Activated CD4-positive, alpha-beta T cell treated with anti-CD3 and anti-CD28 coated beads, Interleukin-10, Interleukin-2, amounts not matched to agents 100 ng/mL and 50 ng/mL, durations not matched to agents 16 hours and 8 hours (primary cell): ENCODE measurements around the gene FAN1.

Experiments used
- DNase-seq: peaks from one replicate; pipeline ENCODE4 v3.0.0-alpha.2; 2020

Gene FAN1

DNA sequence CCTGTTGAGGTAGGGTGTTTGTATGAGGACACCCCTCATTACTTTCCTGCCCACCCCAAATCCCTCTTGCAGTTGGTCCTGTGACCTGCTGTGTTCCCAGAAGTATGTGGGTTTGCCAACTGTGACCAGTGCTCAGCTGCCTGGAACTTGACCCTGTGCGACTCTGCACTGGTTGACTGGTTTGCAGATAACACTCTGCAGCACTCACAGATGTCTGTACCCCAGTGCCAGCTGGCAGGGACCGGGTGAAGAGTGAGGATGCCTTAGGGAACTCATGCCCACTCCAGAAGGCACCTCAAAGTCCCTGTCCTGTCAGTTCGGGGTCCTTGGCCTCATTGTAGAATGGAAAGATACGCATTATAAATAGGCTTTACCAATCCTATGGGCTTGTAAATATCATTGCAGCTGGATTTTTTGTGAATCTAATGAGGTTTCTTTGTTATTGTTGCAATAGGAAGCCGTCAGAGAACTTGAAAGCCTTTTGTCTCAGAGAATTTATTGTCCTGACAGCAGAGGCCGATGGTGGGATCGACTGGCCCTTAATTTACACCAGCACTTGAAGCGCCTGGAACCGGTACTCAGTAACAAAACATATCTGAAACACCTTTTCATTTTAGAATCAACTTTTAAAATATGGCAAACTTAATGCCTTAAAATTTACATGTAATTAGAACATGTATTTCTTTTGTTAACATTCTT, 18.2 kb downstream of the FAN1 start:
- DNase-seq = no peak

DNA sequence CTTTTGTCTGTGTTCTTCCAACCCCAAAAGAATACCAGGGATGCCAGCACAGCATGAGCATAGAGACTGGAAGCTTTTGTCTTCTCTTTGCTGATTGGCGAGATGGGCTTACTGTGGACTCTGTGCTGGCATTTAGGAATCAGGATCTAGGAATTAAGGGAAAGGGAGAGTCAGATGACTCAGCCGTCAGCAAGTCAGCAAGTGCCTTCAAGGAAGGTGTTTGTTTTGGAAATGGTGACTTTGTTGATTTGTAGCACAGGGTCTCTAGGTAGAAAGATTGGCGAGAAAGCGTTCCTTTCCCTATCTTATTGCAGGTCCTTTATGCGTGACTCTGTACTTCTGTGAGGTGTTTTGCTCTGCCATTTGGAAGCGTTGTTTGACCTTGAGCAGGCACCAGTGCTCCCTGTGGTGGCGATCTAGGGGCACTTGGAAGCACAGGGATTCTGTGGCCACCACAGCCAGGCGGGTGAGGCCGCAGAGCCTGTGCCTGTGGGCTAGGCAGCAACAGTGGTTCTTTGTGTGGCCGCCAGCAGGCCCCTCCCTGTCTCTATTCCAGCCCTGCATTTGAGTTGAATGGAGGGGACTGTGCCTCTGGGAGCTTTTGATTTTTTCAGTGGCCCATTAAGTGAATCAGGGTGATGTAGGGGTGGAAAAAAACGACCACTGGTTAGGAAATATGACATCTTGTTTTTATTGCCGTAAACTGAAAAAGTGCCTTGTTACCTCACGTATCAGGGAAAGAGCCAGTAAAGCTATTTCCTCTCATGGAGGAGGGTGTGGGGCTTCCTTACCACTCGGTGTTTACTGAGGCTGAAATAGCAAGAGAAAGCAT, 19.0 kb downstream of the FAN1 start:
- DNase-seq = no peak

DNA sequence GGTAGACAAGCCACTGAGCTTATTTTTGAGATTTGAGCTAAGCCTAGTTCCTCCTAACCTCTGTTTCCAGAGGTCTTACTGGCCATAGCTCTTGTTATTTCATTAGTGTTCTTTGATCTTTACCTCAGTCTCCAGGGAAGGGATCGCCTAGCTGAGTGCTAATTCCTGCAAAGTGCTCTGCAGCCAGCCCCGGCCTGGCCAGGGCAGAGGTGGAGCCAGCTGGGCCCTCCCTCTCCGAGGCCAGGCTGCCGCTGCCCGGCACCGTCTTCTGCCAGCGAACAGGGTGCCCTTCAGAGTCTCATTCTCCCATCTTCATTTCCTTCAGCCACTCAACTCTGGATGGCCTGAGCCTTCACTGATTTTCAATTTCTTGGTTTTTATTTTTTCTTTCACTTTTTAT, 19.7 kb downstream of the FAN1 start:
- no peak for DNase-seq

DNA sequence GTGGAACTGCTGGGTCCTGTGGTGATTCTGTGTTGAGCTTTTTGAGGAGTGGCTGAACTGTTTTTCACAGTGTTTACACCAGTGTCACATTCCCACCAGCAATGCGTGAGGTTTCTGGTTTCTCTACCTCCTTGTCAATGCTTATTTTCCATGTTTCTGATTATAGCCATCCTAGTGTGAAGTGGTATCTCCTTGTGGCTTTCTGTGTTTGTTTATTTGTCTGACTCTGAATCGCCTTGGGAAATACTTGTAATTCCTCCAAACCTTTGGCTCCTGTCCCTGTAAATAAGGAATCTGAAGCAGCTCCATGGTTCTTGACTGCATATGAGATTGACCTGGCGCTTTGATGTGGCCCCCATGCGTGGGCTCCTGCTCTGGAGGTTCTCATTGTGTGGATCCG, 20.6 kb downstream of the FAN1 start:
- no peak for DNase-seq

DNA sequence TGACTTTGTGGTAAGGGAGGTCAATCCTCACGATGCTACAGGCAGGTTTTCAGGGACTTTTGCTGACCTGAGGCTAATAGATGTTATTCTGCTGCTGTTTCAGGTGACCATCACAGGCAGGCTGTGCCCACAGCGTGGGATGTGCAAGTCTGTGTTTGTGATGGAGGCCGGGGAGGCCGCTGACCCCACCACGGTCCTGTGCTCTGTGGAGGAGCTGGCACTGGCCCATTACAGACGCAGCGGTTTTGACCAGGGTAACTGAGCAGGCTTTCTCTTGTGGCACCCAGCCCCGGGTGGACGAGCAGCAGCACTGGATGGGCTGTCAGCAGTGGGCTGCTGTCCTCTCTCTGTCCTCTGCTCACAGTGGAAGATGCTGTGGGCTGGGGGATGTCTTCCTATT, 22.0 kb downstream of the FAN1 start:
- no peak for DNase-seq

DNA sequence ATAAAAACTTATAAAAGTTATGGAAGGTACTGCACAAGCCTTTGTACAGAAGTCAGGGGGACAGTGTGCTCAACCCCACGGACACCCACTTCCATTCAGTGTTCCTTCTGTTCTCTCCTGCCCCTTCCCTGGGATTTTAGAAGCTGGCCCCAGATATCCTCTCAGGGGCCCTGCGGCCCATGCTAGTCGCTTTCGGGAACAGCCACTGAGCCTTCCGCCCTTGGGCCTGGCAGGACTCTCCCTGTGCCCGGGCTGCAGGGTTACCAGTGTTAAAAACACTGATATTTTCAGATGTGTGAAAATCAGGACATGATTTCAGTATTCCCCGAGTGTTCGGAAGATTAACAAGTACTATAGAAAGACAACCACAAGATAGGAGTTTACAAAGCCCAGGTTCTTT, 22.4 kb downstream of the FAN1 start:
- DNase-seq = no peak

DNA sequence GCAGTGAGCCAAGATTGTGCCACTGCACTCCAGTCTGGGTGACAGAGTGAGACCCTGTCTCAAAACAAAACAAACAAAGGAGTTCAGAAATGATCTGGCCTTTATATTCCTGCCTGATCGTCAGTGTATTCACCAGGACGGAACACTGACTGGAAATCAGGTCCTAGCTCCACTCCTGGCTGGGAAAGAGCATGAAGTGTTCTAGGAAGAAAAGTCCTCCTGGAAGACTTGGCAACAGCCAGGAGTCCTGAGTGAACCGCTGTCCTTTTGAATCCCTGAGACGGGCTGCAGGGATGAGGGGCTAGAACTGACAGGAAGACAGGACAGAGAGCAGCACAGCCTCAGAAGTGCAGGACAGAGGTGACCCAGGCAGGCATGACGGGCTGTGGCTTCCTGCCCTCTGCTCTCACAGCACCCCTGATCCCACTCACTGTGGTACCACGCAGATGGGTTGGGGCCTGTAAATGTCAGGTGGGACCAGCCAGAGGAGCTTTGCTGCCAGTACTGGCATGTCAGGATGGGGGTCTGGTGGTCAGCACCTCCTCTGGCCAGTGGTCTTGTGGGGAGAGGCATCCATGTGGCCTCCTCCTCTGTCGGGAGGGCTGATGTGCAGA, 23.5 kb downstream of the FAN1 start:
- no peak for DNase-seq

DNA sequence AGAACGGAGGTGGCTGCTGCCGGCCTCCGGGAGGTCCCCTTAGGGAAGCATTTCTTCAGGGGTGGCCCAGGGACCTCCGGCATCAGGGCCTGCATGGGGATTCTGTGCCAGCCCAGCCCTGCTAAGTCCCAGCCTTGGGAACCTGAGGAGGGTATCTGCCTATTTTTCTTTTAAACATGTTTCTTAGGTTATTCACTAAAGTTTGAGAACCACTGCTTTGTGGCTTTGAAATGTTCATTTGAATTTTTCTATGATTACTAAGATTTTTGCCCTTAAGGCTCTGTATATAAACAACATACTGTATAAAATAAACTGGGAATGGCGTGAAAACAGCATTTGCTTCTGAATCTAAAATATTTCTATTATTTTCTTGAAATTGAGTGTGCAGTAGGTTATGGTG, 24.4 kb downstream of the FAN1 start:
- DNase-seq = no peak

DNA sequence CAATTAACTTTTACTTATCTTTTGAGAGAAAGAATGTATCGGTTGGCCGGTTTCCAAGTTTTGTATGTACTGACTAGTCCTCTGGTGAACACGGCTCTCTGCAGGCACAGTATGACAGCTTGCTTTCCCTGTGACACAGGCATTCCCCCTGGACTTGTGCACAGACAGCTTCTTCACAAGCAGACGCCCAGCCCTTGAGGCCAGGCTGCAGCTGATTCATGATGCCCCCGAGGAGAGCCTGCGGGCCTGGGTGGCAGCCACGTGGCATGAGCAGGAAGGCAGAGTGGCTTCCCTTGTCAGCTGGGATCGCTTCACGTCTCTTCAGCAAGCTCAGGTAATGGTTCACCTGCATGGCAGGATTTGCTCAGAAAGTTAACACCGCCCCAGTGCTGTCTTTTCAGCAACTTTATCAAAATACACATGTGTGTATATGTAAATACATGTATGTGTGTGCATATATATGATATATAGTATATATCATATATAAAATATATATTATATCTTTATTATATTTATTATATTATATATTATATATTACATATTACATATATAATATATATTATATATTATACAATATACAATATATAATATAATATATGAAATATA, 25.5 kb downstream of the FAN1 start:
- DNase-seq = no peak

DNA sequence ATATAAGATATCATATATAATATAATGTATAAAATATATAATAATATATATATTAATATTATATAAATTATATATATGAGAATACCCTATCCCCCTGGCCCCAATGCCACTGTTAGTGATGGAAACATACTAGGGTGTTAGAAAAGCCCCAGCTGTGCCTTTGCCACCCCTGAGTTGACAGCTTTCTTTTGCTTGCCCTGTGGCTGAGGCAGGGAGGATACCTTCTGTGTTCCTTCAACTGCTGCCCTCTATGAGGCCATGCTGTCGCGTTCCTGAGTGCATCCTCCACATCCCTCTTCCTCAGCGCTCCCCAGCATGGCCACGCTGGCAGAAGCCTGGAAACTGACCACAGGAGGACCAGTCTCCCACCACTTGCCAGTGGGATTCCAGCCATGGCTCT, 26.3 kb downstream of the FAN1 start:
- no peak for DNase-seq

DNA sequence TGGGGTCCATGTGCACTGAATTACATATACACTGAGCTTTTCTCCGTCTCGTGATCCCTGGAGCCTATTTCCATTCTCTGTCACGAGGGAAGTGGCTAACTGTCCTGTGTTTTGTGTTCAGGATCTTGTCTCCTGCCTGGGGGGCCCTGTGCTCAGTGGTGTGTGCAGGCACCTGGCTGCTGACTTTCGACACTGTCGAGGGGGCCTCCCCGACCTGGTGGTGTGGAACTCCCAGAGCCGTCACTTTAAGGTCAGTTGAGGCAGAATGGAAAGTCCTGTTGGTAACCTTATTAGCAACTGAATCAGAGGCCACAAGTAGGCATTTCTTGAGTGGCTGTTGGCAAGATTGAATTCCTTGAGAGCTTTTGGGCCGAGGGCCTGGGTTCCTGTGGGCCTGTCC, 26.7 kb downstream of the FAN1 start:
- DNase-seq = no peak

DNA sequence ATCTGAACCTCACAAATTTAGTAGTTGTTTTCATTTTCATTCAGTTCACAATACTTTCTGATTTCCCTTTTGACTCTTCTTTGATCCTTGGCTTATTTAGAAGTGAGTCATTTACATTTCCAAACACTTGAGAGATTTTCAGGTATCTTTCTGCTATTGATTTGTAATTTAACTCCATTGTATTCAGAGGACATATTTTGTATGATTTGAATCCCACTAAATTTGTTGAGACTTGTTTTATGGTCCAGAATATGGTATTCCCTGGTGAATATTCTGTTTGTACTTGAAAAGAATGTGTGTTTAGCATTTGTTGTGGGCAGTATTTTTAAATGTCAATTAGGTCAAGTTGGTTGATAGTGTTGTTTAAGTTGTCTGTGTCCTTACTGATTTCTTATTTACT, 29.6 kb downstream of the FAN1 start:
- DNase-seq = no peak

DNA sequence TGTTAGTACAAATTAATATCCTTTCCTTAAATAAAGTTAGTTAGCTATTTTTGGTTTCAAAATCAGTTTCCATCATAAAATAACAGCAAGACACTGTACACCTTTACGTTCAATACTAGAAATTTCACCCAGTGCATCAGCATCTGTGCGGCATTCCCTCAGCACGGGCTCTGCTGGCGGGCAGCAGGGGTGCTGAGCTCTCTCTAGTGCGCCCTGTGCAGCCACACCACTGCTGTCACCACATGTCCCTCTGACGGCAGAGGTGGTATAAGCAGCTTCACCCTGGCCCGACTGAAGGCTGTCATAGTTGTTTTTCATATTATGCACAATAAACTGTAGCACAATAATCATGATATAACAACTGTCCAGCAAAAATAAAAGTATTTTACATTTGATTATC, 35.4 kb downstream of the FAN1 start:
- DNase-seq = no peak

DNA sequence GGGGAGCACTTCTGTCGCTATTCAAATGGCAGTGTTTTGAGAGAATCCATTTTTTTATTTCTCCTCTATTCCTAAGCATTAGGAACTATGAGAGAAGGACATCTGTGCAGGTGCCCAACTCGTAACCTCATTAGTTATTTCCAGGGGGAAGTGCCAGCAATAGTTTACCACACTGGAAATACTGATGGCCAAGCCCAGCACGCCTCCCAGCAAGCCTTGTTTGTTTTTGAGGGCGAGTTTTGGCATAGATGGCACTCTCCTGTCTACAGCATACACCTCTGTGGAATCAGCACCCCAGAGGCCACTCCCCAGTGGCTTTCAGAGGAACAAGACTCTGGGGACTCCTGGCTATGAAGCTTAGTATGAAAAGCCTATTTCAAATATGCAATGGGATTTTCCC, 36.6 kb downstream of the FAN1 start:
- DNase-seq = no peak

DNA sequence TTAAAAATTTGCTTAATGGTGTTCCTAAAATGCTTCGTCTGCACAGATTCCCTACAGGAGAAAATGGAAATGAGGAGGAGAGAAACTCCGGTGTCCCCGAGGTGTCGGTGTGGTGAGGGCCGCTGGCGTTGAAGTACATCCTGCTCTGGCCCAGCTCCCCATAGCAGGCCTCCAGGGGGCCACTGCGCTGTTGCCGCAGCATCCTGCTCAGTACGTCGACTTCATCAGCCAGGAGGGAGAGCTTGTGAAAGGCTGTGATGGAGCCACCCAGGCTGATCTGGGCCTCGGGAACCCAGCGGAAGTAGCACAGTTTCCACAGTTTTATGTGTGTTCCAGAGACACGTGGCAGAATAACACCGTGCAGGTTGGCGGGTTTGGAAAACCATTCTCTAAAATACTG, 37.8 kb downstream of the FAN1 start:
- DNase-seq = no peak

DNA sequence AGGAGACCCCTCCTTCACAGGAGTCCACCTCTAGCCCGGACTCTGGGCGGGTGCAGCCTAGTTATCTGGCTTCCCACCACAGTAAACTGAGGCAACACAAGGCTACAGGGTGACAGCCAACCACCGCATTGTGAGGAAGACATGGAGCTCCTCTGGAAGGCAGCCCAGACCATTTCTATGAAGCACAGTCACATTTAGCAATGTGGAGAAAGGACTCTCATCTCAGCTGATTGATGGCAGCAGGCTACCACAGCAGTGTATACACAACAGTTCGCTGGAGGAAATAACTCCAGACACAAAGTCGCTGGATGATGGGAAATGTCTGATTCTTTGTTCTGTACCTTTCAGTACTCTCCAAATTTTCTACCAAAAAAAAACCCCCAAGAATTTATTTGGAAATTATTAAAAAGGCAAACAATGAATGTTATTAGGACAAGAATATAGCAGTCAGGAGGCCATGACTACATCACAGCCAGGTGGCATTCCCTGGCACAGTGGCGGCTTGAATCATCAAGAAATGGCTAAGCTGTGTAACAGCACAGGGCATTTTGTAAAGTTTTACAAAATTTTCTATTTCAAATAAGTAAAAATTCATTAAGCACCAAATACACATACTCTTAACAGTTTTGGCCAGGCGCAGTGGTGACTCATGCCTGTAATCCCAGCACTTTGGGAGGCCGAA, 40.1 kb downstream of the FAN1 start:
- DNase-seq = no peak

DNA sequence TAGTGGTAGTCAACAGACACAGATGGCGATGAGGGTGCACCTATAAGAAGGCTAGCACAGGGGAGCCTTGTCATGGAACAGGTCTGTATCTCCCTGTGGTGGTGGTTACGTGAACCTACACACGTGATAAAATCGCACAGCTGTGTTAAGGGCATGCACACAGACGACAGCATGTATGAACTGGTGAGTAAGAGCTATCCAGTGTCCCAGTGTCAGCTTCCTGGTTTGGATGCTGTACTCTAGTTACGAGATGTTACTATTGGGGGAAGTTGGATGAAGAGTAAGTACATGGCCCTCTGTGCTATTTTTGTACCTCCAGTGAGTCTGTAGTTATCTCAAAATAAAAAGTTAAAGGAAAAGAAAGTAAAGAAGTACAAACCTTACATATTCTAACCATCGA, 49.5 kb downstream of the FAN1 start:
- no peak for DNase-seq

DNA sequence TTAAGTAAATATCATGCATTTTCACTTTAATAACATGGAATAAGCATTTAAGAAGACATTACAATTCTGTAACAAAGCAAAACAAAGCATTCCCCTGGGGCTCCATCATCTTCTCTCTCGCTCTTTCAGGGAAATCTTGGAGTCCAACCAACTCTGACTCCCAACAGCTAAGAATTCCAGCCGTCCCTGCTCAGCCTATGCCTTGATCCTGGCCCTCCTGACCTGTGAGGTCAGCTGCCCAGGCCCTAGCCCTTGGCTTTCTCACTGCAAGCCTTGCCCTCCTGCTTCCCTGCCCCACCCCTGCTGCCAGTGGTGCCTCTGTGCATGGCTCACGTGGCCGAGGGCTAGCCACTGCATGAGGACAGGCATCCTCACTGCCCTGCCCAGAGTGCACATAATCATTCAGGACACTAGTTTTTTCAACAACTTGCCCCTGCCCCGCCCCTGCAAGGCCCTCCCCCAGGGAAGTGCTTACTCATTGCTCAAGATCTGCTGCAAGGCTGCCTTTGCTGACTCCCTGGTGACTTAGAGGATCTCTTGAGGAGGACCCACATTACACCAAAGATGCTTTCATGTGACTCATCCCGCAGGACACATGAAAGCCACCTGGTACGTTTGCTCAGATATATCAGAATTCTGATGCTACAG, 50.1 kb downstream of the FAN1 start:
- DNase-seq = peak; percentile 66

DNA sequence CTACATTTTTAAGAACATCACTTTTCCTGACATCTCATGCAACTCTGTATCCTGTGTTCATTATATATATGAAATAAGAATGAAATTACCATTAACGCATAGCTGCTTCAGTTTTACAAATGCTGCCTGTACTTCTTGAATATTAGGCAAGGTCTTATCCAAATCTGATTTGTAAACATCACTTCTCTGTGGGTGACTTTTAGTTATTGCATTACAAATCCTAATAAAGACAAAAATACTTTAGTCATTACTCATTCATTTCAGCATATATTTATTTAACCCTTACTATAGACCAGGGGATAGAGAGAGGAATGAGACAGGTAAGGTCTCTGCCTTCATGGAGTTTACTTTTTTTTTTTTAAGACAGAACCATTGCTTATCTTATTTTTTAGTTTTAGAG, 51.0 kb downstream of the FAN1 start:
- DNase-seq = no peak

DNA sequence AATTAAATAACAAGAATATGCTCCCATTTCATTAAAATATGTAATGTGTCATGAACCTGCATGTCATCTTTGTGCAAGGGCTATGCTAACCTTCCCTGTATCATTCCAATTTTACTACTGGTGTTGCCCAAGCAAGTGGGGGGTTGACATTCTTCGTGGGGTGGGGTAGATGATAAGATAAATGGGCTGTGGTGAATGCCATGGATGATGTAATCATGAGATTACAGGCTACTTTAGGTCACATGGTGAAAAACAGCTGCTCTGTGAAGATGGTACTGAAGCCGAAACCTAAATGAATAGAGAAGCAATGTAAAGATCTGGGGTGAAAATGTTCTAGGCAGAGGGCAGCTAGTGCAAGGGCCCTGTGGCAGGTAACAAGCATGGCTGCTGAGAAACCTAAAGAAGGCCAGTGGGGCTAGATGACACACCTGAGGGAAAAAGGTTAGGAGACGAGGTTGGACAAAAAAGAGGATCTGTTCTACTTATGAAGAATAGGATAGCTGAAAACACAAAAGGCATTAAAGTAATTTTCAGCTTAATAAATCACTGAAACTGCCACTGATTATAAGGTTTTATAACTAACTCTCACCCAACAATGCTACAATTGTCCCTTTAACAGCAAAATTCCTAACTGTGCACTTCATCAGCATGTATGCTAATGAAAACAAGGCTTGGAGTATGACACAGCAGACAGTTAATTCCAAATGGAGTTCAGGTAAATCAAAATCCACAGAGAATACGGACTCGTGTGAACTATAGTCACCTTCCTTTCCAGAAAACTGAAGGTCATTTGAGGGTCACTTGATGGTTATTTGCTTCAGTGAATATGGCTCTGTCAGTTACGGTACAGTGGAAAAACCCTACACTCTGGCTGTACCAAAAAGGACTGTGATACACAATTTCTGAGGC, 52.8 kb downstream of the FAN1 start:
- DNase-seq = no peak

DNA sequence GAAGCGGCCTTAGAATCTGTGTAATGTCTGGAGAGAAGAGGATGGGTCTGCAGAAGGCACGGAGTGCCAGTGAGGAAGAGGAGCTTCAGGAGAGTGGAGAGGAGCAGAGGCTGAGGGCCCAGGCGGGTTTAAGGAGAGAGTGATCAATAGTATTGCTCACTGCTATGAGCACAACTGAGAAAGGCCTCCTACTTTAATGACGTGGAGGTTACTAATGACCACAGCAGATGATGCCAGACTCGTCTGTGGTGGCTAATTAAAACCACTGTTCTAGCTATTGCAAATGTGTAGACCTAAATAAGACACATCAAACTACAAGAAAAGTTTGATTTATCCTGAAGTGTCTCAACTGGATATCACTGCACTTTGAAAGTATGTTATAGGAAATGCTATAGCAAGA, 54.5 kb downstream of the FAN1 start:
- DNase-seq = no peak

DNA sequence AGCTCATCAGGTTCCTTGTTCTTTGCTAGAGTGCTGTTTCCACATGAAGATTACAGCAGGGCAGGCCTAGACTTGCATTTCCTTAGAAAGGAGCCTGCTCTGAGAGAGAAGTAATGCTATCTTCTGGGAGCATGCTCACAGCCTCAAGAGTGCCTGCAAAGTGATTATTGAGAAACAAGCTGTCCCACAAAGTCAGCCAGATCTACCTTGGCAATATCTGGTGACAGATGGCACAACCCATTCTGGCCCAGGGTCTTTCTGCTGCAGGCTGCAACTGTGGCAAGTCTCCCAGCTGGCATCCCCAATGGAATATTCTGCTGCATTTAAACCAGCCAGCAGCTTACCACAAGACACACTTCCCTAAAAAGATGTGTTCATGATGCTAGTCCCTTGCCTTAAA, 58.4 kb downstream of the FAN1 start:
- DNase-seq = no peak
